Osteocyte (in vitro differentiated cells): ENCODE data around the gene FAM120C. TPM values are rescaled to one million over a fixed set of nuclear protein-coding genes. Genes with fewer than 3 reads are reported as not detected.

Experiments
- DNase-seq: peaks from one replicate; pipeline ENCODE4 v3.0.0; 2021; ENCODE audit warnings: mixed read lengths; ENCODE audit not compliant: unreplicated experiment; ENCODE audit errors: extremely low spot score
- H3K27ac Mint-ChIP-seq: one replicate; pipeline ENCODE4 v1.8.0; 2021; ENCODE audit warnings: mild to moderate bottlenecking, mixed read lengths; ENCODE audit not compliant: unreplicated experiment
- H3K27me3 Mint-ChIP-seq: one replicate; pipeline ENCODE4 v1.8.0; 2021; ENCODE audit warnings: mixed read lengths; ENCODE audit not compliant: unreplicated experiment
- H3K36me3 Mint-ChIP-seq: one replicate; pipeline ENCODE4 v1.8.0; 2021; ENCODE audit warnings: mixed read lengths; ENCODE audit not compliant: unreplicated experiment
- H3K4me1 Mint-ChIP-seq: one replicate; pipeline ENCODE4 v1.8.0; 2021; ENCODE audit warnings: mixed read lengths; ENCODE audit not compliant: unreplicated experiment
- H3K4me3 Mint-ChIP-seq: one replicate; pipeline ENCODE4 v1.8.0; 2021; ENCODE audit warnings: mild to moderate bottlenecking, moderate library complexity, mixed read lengths; ENCODE audit not compliant: unreplicated experiment
- H3K9me3 Mint-ChIP-seq: one replicate; pipeline ENCODE4 v1.8.0; 2021; ENCODE audit warnings: mixed read lengths; ENCODE audit not compliant: unreplicated experiment
- CTCF ChIP-seq: fragments of 200-600 bp; sonication (generic); IDR thresholded peaks from 2 replicates; pipeline ENCODE4 v1.5.0; 2021; ENCODE audit warnings: antibody characterized with exemption, mild to moderate bottlenecking, moderate library complexity
- total RNA-seq: library from RNA; stranded (reverse); gene quantifications from 2 replicates; pipeline ENCODE4 v1.2.1, GENCODE V29; 2021

The FAM120C gene
- total RNA-seq, 1 donor from 2014 or later = 11.6 TPM

DNA sequence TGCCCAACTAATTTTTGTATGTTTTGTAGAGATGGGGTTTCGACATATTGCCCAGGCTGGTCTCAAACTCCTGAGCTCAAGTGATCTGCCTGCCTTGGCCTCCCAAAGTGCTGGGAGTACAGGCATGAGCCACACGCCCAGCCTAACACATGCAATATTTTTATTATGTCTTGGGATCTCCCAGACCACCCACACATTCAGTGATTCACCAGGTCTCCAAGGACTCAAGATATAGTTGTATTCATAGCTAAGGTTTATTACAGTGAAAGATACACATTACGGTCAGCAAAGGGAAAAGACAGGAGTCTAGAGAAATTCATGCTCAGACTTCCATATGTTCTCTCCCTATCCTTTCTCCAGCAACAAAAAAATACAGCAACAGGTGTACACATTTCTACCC lies 25.5 kb upstream of the FAM120C start:
- no peak for TF ChIP-seq CTCF
- Mint-ChIP-seq H3K4me1 (peaks cover 2% of the 10 kb centered on the region), H3K36me3 (no peaks in the 10 kb centered on the region), H3K9me3 (no peaks in the 10 kb centered on the region), H3K27ac (no peak overlapping the region), H3K27me3 (no peaks in the 10 kb centered on the region), H3K4me3 (no peak overlapping the region)
- DNase-seq = no peak

- DNase-seq = no peak
- TF ChIP-seq CTCF = no peak
- Mint-ChIP-seq H3K36me3 (no peaks in the 10 kb centered on the region), H3K4me1 (no peaks in the 10 kb centered on the region), H3K27me3 (no peaks in the 10 kb centered on the region), H3K9me3 (no peaks in the 10 kb centered on the region), H3K27ac (no peak overlapping the region), H3K4me3 (no peak overlapping the region)
Observed at GRCh38 chrX:54198262-54198661, 15.2 kb upstream of the FAM120C start.

DNA sequence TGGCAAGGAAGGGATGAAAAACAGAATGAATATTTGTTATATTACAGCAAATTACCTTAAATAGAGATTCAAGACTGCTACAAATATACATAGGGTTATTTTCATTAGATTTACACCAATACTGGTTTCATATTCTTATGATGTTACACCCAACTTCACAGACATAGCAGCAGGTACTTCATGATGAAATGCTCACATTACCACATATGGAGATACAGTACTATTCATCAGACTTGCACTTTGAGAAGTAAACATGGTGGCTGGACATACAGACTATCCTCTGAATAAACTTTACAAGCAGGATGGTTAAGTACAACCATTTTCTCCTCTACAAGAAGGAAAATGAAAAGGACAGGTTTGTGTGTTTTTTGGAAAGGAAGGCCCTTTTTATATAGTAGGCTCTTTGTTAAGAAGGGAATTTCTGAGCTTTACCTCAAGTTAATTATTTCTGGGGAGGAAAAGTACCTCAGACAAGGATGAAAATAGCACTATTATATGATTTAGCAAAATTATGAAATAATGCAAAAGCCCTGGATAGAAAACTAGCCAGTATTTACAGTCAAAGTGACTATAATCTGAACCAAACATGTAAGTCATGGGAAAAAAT lies 12.0 kb upstream of the FAM120C start:
- Mint-ChIP-seq H3K9me3 (no peaks in the 10 kb centered on the region), H3K4me3 (no peak overlapping the region), H3K36me3 (no peaks in the 10 kb centered on the region), H3K27ac (no peak overlapping the region), H3K4me1 (no peaks in the 10 kb centered on the region), H3K27me3 (no peaks in the 10 kb centered on the region)
- DNase-seq = no peak
- TF ChIP-seq CTCF = no peak

- Mint-ChIP-seq H3K4me1 (no peaks in the 10 kb centered on the region), H3K9me3 (no peaks in the 10 kb centered on the region), H3K27ac (no peak overlapping the region), H3K36me3 (no peaks in the 10 kb centered on the region), H3K27me3 (no peaks in the 10 kb centered on the region), H3K4me3 (no peak overlapping the region)
- TF ChIP-seq CTCF = no peak
- no peak for DNase-seq
Observed at GRCh38 chrX:54193085-54193821, 10.2 kb upstream of the FAM120C start.

- TF ChIP-seq CTCF = no peak
- peaks cover 3% of the 10 kb centered on the region for H3K9me3 Mint-ChIP-seq
- H3K27me3 Mint-ChIP-seq = no peaks in the 10 kb centered on the region
- peaks cover 29% of the 10 kb centered on the region for H3K4me1 Mint-ChIP-seq
- no peaks in the 10 kb centered on the region for H3K36me3 Mint-ChIP-seq
- H3K4me3 Mint-ChIP-seq = no peak overlapping the region
- no peak overlapping the region for H3K27ac Mint-ChIP-seq
- no peak for DNase-seq
Observed at GRCh38 chrX:54184474-54184873, 1.4 kb upstream of the FAM120C start.
